ENCODE data around the gene ATG7. TPM values are rescaled to one million over a fixed set of nuclear protein-coding genes. Genes with fewer than 3 reads are reported as not detected.

ATG7 gene
- total RNA-seq, 1 donor: 92.4 TPM

- no peak overlapping the region for H3K4me3 ChIP-seq (ENCODE audit: low read length)
- no peaks in the 10 kb centered on the region for H3K9me3 ChIP-seq (ENCODE audit: low read depth, low read length)
- H3K4me1 ChIP-seq (ENCODE audit: insufficient read depth, low read length): peaks cover 15% of the 10 kb centered on the region
- no peaks in the 10 kb centered on the region for H3K27me3 ChIP-seq (ENCODE audit: insufficient read depth, low read length)
These were observed 30.2 kb downstream of the ATG7 start for GRCh38 chr3:11302444-11302843.

- Histone ChIP-seq H3K4me3 (ENCODE audit: low read length) (no peak overlapping the region), H3K4me1 (ENCODE audit: insufficient read depth, low read length) (peaks cover 15% of the 10 kb centered on the region), H3K9me3 (ENCODE audit: low read depth, low read length) (no peaks in the 10 kb centered on the region), H3K27me3 (ENCODE audit: insufficient read depth, low read length) (no peaks in the 10 kb centered on the region)
These were observed 32.0 kb downstream of the ATG7 start for GRCh38 chr3:11304175-11304574.

- H3K27me3 ChIP-seq (ENCODE audit: insufficient read depth, low read length): no peaks in the 10 kb centered on the region
- H3K4me1 ChIP-seq (ENCODE audit: insufficient read depth, low read length): peaks cover 15% of the 10 kb centered on the region
- H3K9me3 ChIP-seq (ENCODE audit: low read depth, low read length): no peaks in the 10 kb centered on the region
- H3K4me3 ChIP-seq (ENCODE audit: low read length): no peak overlapping the region
These were observed 33.3 kb downstream of the ATG7 start for GRCh38 chr3:11305509-11305908.

GRCh38 chr3:11306817-11307589, 34.8 kb downstream of the ATG7 start:
- Histone ChIP-seq H3K4me1 (ENCODE audit: insufficient read depth, low read length) (peaks cover 15% of the 10 kb centered on the region), H3K4me3 (ENCODE audit: low read length) (no peak overlapping the region), H3K9me3 (ENCODE audit: low read depth, low read length) (no peaks in the 10 kb centered on the region), H3K27me3 (ENCODE audit: insufficient read depth, low read length) (no peaks in the 10 kb centered on the region)

GRCh38 chr3:11307830-11308432, 35.7 kb downstream of the ATG7 start:
- no peak overlapping the region for H3K4me3 ChIP-seq (ENCODE audit: low read length)
- peaks cover 15% of the 10 kb centered on the region for H3K4me1 ChIP-seq (ENCODE audit: insufficient read depth, low read length)
- H3K9me3 ChIP-seq (ENCODE audit: low read depth, low read length): no peaks in the 10 kb centered on the region
- H3K27me3 ChIP-seq (ENCODE audit: insufficient read depth, low read length): no peaks in the 10 kb centered on the region

- peaks cover 10% of the 10 kb centered on the region for H3K4me1 ChIP-seq (ENCODE audit: insufficient read depth, low read length)
- H3K27me3 ChIP-seq (ENCODE audit: insufficient read depth, low read length): no peaks in the 10 kb centered on the region
- no peak overlapping the region for H3K4me3 ChIP-seq (ENCODE audit: low read length)
- H3K9me3 ChIP-seq (ENCODE audit: low read depth, low read length): no peaks in the 10 kb centered on the region
These were observed 38.1 kb downstream of the ATG7 start for GRCh38 chr3:11310258-11310657.

GRCh38 chr3:11312166-11312565, 40.0 kb downstream of the ATG7 start:
- Histone ChIP-seq H3K4me3 (ENCODE audit: low read length) (no peak overlapping the region), H3K9me3 (ENCODE audit: low read depth, low read length) (no peaks in the 10 kb centered on the region), H3K27me3 (ENCODE audit: insufficient read depth, low read length) (no peaks in the 10 kb centered on the region), H3K4me1 (ENCODE audit: insufficient read depth, low read length) (peaks cover 2% of the 10 kb centered on the region)

GRCh38 chr3:11317300-11317699, 45.1 kb downstream of the ATG7 start:
- Histone ChIP-seq H3K4me3 (ENCODE audit: low read length) (no peak overlapping the region), H3K4me1 (ENCODE audit: insufficient read depth, low read length) (no peaks in the 10 kb centered on the region), H3K9me3 (ENCODE audit: low read depth, low read length) (no peaks in the 10 kb centered on the region), H3K27me3 (ENCODE audit: insufficient read depth, low read length) (no peaks in the 10 kb centered on the region)

- no peaks in the 10 kb centered on the region for H3K27me3 ChIP-seq (ENCODE audit: insufficient read depth, low read length)
- H3K9me3 ChIP-seq (ENCODE audit: low read depth, low read length): no peaks in the 10 kb centered on the region
- no peak overlapping the region for H3K4me3 ChIP-seq (ENCODE audit: low read length)
- no peaks in the 10 kb centered on the region for H3K4me1 ChIP-seq (ENCODE audit: insufficient read depth, low read length)
These were observed 50.7 kb downstream of the ATG7 start for GRCh38 chr3:11322931-11323330.

GRCh38 chr3:11323813-11324212, 51.6 kb downstream of the ATG7 start:
- H3K4me3 ChIP-seq (ENCODE audit: low read length): no peak overlapping the region
- no peaks in the 10 kb centered on the region for H3K27me3 ChIP-seq (ENCODE audit: insufficient read depth, low read length)
- no peaks in the 10 kb centered on the region for H3K9me3 ChIP-seq (ENCODE audit: low read depth, low read length)
- H3K4me1 ChIP-seq (ENCODE audit: insufficient read depth, low read length): no peaks in the 10 kb centered on the region

GRCh38 chr3:11327619-11328018, 55.4 kb downstream of the ATG7 start:
- no peaks in the 10 kb centered on the region for H3K27me3 ChIP-seq (ENCODE audit: insufficient read depth, low read length)
- no peaks in the 10 kb centered on the region for H3K9me3 ChIP-seq (ENCODE audit: low read depth, low read length)
- no peak overlapping the region for H3K4me3 ChIP-seq (ENCODE audit: low read length)

GRCh38 chr3:11328196-11328945, 56.2 kb downstream of the ATG7 start:
- no peak overlapping the region for H3K4me3 ChIP-seq (ENCODE audit: low read length)
- H3K4me1 ChIP-seq (ENCODE audit: insufficient read depth, low read length): no peaks in the 10 kb centered on the region
- H3K9me3 ChIP-seq (ENCODE audit: low read depth, low read length): no peaks in the 10 kb centered on the region
- no peaks in the 10 kb centered on the region for H3K27me3 ChIP-seq (ENCODE audit: insufficient read depth, low read length)

More at GRCh38 chr3:11327619-11328018, 55.4 kb downstream of the ATG7 start:
- H3K4me1 ChIP-seq (ENCODE audit: insufficient read depth, low read length): no peaks in the 10 kb centered on the region

- H3K9me3 ChIP-seq (ENCODE audit: low read depth, low read length): no peaks in the 10 kb centered on the region
- H3K4me3 ChIP-seq (ENCODE audit: low read length): no peak overlapping the region
- no peaks in the 10 kb centered on the region for H3K4me1 ChIP-seq (ENCODE audit: insufficient read depth, low read length)
- no peaks in the 10 kb centered on the region for H3K27me3 ChIP-seq (ENCODE audit: insufficient read depth, low read length)
These were observed 57.6 kb downstream of the ATG7 start for GRCh38 chr3:11329777-11330176.

GRCh38 chr3:11331101-11331500, 58.9 kb downstream of the ATG7 start:
- no peaks in the 10 kb centered on the region for H3K9me3 ChIP-seq (ENCODE audit: low read depth, low read length)

GRCh38 chr3:11335056-11335608, 62.9 kb downstream of the ATG7 start:
- H3K4me3 ChIP-seq (ENCODE audit: low read length): no peak overlapping the region
- H3K27me3 ChIP-seq (ENCODE audit: insufficient read depth, low read length): no peaks in the 10 kb centered on the region
- no peaks in the 10 kb centered on the region for H3K4me1 ChIP-seq (ENCODE audit: insufficient read depth, low read length)
- H3K9me3 ChIP-seq (ENCODE audit: low read depth, low read length): no peaks in the 10 kb centered on the region

More at GRCh38 chr3:11331101-11331500, 58.9 kb downstream of the ATG7 start:
- no peaks in the 10 kb centered on the region for H3K4me1 ChIP-seq (ENCODE audit: insufficient read depth, low read length)
- no peak overlapping the region for H3K4me3 ChIP-seq (ENCODE audit: low read length)
- H3K27me3 ChIP-seq (ENCODE audit: insufficient read depth, low read length): no peaks in the 10 kb centered on the region

Measured in mononuclear cell (primary cell).